GM21526 (cell line): Measurements from ENCODE around the gene FAM236A.
"Not testable (repeated sequence)": the region's sequence is repeated elsewhere in the genome, so short reads cannot be mapped to it uniquely, and the experiment has no call there.

Source experiments
- ATAC-seq: cut with Tn5 transposase; IDR thresholded peaks from one replicate; pipeline ENCODE4 v1.9.1; 2021; ENCODE audit warnings: moderate library complexity; ENCODE audit not compliant: unreplicated experiment, low FRiP score

FAM236A gene

GRCh38 chrX:72937906-72938305 lies at the start of gene FAM236A:
Gene FAM236A (plus strand): TSS chrX:72938206. CDS start chrX:72938263, 57 bp downstream.
- ATAC-seq, result not testable (repeated sequence)

DNA sequence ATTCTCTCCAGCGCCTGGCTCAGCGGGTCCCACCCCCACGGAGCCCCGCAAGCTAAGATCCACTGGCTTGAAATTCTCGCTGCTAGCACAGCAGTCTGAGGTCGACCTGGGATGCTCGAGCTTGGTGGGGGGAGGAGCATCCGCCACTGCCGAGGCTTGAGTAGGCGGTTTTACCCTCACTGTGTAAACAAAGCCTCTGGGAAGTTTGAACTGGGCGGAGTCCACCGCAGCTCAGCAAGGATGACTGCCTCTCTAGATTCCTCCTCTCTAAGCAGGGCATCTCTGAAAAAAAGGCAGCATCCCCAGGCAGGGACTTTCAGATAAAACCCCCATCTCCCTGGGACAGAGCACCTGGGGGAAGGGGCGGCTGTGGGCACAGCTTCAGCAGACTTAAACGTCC lies 48.3 kb upstream of the FAM236A start:
- ATAC-seq, result not testable (repeated sequence)

- not testable (repeated sequence) for ATAC-seq
These were observed 25.7 kb upstream of the FAM236A start, which contains the start of gene FAM236C for GRCh38 chrX:72912315-72912714. Gene FAM236C (plus strand): TSS chrX:72912615. CDS start chrX:72912715, 100 bp downstream.

- not testable (repeated sequence) for ATAC-seq
These were observed 21.9 kb upstream of the FAM236A start for GRCh38 chrX:72916096-72916495.

DNA sequence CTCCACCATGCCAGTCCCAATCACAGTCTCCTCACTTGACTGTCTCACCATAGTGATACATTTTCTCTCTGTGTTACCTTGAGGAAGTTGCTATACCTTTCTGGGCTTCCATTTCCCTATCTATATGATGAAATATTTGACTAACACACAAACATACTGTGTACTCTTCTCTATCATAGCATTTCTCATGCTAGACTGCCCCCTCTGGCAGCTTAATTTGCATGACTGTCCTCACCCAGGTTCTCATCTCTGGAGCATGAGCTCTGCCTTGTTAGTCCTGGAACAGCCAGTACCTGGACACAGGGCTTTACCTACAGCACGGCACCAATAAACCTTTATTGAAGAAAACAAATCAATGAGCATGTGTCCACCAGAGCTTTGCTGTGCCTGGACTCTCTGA lies 5.7 kb upstream of the FAM236A start:
- not testable (repeated sequence) for ATAC-seq

DNA sequence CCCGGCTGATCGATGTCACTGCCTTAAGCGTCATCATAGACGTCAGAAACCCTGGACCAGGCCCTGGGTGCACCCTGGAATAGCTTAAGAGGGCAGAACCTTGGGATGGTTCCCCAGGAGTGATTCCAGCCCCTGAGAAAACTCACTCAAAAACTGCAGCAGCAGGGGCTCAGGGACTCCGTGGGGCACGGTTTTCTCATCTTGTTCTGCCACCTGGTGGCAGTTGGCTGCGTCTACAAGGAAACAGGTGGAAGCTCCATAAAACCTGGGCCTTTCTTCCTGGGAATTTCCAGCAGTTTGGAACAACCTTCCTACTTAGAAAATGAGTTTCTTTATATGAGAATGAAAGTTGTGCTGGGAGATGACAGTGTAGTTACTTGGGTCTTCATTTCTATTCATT lies 1.6 kb upstream of the FAM236A start:
- not testable (repeated sequence) for ATAC-seq

DNA sequence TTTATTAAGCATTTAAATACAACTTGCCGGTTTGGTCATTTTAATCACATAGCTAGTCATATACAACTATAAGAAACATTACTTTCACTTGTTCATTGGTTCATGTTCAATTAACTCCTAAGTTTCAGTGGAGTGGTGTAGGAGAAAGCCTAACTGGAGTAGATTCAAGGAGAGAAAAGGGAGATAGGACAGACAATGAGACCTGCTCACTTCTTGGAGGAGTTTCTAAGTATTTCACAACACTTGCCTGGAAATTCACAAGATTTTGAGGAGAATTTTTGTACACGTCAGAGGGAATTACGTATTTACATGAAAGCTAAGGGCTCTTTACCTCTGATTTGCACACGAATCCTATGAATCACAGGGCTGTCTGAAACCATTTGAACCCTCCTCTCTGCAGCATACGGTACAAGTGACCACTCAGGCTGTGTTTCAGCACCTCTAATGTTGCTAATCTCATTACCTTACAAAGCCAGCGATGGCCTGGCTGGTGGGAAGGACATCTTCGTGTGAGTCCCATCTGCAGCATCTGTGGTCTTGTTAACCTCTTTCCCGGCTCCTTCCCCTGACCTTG lies 1.0 kb upstream of the FAM236A start:
- ATAC-seq, result not testable (repeated sequence)

- ATAC-seq, result not testable (repeated sequence)
These were observed 4.3 kb downstream of the FAM236A start for GRCh38 chrX:72942272-72942671.

DNA sequence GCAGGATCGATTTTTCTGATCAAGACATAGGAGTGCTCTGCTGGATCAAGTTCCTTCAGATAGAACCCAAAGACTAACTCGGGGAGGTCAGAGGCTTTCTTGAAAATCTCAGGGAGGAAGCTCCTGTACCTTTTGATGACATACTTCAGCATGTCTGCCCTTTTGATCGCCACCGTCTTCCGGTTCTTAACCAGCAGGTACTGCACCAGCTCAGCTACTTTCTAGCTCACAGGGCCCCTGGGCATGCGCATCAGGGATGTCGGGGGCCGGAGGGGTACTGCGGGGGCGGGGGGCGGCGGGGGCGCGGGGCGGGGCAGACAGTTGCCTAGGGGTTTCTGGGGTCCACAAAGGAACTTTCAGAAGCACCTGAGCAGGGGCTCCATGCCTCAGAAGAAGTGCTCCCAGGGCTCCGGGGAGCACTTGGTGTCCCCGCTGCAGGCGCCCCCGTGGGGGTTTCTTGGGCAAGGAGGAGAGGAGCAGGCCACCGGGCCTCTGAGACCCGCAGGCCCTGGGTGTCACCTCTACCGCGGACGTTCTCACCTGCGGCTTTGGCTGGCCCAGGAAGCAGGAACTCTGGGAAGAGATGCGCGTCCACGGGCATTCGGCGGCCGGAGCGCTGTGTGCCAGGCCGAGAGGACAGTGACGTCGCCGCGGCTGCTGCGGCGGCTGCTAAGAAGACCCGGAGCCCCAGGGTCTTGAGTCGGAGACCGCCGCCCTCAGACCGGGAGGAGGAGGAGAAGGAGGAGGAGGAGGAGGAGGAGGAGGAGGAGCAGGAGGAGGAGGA lies 5.2 kb downstream of the FAM236A start:
- ATAC-seq, result peak; percentile 74

GRCh38 chrX:72943819-72944169 lies 5.8 kb downstream of the FAM236A start, which contains the start of gene DMRTC1:
Gene DMRTC1 (minus strand): TSS chrX:72943837. CDS start chrX:72875694, 68,143 bp downstream.
- peak; percentile 82 for ATAC-seq

GRCh38 chrX:72959971-72960370 lies 22.0 kb downstream of the FAM236A start:
- not testable (repeated sequence) for ATAC-seq

DNA sequence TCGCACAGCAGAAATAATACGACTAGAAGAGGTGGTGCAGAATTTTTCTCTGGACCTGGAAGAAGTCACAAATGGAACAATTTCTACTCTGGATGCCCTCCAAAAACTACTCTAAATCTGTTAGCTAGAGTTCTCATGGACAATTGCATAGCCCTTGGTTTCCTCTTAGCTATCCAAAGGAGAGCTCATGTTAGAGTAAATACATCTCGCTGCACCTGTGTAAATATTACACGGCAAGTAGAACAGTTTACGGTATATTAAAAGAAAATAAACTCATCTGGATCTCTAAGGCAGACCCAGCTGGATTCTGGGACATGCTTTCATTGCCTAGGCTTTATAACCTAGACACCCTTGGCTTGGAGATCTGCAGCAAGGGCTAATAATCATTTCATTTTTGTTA lies 33.9 kb downstream of the FAM236A start:
- ATAC-seq, result not testable (repeated sequence)

DNA sequence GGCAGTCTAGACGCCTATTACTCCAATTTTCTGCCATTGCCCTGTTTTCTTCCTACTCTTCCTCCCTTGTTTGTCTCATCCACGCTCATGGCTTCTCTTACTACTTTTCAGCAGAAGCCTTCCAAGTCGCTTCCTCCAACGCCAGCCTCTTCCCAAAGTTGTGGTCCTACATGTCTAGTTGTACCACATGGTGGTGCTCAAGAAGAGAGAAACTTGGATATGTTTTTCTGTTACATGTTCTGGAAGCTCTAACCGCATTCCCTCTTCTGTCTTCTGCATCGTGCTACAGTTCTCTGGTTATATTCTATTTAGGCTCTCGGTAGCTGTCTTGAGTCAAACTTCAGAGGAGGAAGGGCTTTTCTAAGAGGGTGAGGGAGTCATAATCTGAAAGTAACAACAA lies 36.9 kb downstream of the FAM236A start:
- ATAC-seq, result not testable (repeated sequence)

DNA sequence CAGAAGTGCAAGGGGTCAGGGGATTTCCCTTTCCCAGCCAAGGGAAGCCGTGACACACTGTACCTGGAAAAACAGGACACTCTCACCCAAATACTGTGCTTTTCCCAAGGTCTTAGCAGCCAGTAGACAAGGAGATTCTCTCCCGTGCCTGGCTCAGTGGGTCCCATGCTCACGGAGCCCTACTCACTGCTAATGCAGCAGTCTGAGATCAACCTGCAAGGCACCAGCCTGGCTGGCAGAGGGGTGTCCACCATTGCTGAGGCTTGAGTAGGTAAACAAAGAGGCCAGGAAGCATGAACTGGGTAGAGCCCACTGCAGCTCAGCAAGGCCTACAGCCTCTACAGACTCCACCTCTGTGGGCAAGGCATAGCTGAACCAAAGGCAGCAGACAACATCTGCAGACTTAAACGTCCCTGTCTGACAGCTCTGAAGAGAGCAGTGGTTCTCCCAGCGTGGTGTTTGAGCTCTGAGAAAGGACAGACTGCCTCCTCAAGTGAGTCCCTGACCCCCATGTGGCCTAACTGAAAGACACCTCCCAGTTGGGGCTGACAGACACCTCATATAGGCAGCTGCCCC lies 43.0 kb downstream of the FAM236A start:
- ATAC-seq, result not testable (repeated sequence)
